ENCODE data around the gene NOP16. TPM values are rescaled to one million over a fixed set of nuclear protein-coding genes. Genes with fewer than 3 reads are reported as not detected.

NOP16 gene
- total RNA-seq, 2 experiments from 2014 or later = 44.8 to 68.3 TPM

Small RNAs within 50 kb of the gene (microRNA-seq; reads per million reads assigned to microRNA genes)
- 6.8 reads per million, percentile 20 among the genes with 10 or more reads in this experiment for gene MIR1271

Other genes starting within 250 kb of the NOP16 start
- 10 to 100 TPM; 24.6 to 36.9 TPM for gene SIMC1, start 150.2 kb downstream of the NOP16 start, total RNA-seq
- 10 to 100 TPM; 50.0 to 53.1 TPM for gene KIAA1191, start 26.8 kb downstream of the NOP16 start, total RNA-seq
- gene ARL10, start 23.1 kb downstream of the NOP16 start, total RNA-seq = 1 to 10 TPM; 6.3 to 9.0 TPM
- 10 to 100 TPM; 86.0 to 87.7 TPM for gene HIGD2A, start 153 bp upstream of the NOP16 start, total RNA-seq
- gene CLTB, start 27.9 kb upstream of the NOP16 start, total RNA-seq = 10 to 100 TPM; 56.7 to 61.8 TPM
- gene FAF2, start 59.8 kb upstream of the NOP16 start, total RNA-seq = 10 to 100 TPM; 29.9 to 38.7 TPM
- 100 to 1,000 TPM in 1 of 2 experiments, 10 to 100 TPM in 1; 96.5 to 111 TPM for gene RNF44, start 148.8 kb upstream of the NOP16 start, total RNA-seq
- 1 to 10 TPM in 1 of 2 experiments, under 1 TPM in 1; 0.56 to 1.6 TPM for gene CDHR2, start 160.7 kb upstream of the NOP16 start, total RNA-seq
- 1 to 10 TPM; 2.5 to 3.4 TPM for gene GPRIN1, start 221.6 kb upstream of the NOP16 start, total RNA-seq
- not detected for gene SNCB, start 241.9 kb upstream of the NOP16 start, total RNA-seq
- not detected for gene EIF4E1B, start 242.1 kb upstream of the NOP16 start, total RNA-seq

Data from activated CD8-positive, alpha-beta memory T cell treated with anti-CD3 and anti-CD28 coated beads, Interleukin-2, amount 10 ng/mL, durations not matched to agents 7 days and 5 days (primary cell).